ENCODE data around the gene RNF227.
"Not testable (repeated sequence)": the region's sequence is repeated elsewhere in the genome, so short reads cannot be mapped to it uniquely, and the experiment has no call there.

Gene RNF227

DNA sequence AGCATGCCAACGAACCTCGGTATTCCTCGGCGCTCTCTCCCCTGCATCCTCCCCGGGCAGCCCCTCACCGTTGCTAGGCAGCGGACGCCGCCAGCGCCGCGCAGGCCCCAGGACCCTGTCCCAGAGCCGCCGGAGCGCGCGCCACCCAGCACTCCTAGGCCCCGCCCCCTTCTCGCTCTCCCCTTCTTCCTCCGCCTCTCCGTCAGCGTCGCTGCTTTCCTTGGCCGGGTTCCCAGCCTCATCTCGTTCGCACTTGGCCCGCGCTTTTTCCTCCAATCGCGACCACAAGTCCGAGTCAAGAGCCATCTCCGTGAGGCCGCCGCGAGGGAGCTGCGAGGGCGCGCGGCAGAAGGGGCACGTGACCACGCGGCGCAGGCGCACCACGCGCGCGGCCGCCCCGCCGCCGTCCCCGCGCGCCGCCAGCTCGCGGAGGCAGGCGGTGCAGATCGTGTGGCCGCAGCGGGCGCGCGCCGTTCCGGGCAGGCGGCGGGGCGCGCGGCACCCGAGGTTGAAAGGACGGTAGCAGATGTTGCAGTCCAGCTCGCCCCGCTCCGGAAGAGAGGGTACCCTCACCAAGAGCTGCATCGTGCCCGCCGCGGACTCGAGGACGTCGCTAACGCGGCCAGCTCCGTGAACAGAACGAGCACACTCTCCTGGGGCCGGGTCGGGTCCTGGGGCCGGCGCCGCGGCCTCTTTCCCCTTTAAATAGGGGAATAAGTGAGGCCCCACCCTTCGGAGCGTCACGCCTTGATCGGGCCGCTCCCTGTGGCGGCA lies at the start of gene RNF227:
RNF227 (minus strand) TSS at position 679 of the 774 bp plus-strand sequence; CDS start at position 585, 94 bp downstream.
- DNase-seq = peak; percentile 79 to 94 (median 89)

DNA sequence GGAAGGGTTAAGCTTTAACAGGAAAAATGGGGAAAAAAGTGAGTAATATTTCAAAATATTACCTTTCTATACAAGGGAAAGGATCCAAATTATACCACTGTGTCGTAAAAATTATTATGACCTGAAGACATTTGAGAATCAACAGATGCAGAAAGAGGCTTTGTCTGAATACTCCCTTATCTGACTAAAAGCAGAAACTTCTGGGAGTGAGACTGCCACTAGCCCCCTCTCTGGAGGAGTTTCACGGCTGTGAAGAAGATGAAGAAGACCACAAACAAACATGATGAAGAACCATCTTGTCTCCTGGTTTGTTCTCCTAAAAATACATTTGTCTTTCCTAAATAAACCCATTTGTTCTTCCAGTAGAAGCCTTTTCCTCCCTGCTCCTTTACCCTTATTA lies 45.3 kb upstream of the RNF227 start:
- no peak for DNase-seq

DNA sequence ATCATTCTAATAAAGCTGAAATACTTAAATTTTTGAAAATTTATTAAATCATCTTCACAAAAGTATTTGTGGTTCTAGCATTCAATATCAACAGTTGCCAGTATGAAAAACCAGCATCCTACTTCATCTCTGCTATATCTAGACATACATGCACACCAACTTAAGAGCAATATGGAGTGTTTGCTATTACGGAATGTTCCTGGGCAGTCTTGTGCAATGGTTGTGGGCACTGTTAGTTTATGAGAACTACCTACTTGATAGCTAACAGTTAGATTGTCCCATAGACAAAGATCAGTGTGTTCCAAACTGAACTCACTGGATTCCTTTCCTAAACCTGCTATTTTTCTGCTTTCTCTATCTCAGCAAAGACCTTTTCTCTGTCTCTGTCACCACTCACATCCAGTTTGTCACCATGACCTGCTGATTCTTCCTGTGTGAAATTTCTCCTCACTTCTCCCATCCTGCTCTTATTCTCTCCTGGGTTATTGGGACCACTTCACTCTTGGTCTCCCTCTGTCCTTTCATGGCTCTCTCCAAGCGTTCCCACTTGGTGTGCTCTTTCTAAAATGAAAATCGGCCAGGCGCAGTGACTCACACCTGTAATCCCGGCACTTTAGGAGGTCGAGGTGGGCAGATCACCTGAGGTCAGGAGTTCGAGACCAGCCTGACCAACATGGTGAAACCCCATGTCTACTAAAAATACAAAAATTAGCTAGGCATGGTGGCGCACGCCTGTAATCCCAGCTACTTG lies 43.6 kb upstream of the RNF227 start:
- peak; percentile 38 to 58 (median 44) for DNase-seq

DNA sequence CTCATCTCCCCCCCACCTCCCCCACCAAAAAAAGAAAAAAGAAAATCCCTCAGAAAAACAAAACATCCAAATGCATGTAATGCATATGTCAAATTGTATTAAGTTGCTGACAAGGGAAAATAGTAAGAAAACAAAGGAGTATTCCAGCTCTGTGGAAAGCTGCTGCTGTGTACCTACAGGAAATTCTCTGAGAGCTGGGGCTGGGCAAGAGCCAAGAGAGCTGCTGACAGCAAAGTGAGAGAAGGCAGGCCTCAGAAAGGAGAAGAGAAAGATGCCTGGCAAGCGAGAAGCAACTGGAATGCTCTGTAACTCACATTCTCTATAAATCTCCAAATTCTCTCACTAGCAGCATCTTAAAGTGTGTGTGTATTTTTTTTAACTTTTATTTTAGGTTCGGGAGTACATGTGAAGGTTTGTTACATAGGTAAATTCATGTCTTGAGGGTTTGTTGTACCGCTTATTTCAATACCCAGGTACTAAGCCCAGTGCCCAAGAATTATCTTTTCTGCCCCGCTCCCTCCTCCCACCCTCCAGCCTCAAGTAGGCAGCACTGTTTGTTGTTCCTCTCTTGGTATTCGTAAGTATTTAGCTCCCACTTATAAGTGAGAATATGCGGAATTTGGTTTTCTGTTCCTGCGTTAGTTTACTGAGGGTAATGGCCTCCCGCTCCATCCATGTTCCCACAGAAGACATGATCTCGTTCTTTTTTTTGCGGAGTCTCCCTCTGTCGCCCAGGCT lies 40.3 kb upstream of the RNF227 start:
- peak; percentile 6 to 32 (median 12) for DNase-seq

DNA sequence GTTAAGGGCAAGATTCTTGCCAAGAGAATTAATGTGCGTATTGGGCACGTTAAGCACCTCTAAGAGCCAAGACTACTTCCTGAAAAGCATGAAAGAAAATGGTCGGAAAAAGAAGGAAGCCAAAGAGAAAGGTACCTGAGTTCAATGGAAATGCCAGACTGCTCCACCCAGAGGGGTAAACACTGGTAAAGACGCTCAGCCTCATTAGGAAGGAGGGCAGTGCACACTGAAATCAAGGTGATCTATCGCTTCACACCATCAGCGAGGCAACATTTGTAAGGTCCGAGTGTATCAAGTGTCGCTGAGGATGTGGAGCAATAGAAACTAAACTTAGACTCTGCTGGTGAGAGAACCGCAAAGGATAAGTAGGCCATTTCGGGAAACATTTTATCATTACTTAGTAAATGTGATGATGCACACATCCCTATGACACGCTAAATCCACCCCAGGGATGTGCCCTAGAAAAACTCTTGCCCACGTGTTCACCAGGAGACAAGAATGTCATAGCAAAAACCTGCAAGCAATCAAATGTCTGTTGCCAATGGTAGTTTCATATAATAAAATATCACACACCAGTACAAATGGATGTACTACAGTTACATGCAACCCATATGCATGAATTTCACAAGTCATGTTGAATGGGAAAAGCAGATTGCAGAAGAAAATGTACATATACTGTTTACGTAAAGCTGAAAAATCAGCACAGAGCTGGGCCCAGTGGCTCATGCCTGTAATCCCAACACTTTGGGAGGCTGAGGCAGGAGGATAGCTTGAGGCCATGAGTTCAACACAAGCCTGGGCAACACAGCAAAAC lies 39.5 kb upstream of the RNF227 start:
- no peak for DNase-seq

DNA sequence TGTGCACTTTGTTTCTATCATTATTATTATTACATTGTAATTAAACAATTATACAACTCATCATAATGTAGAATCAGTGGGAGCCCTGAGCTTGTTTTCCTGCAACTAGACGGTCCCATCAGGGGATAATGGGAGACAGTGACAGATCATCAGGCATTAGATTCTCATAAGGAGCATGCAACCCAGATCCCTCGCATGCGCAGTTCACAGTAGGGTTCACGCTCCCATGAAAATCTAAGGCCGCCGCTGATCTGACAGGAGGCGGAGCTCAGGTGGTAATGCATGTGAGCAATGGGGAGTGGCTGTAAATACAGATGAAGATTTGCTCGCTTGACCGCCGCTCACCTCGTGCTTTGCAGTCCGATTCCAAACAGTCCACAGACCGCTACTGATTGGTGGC lies 37.2 kb upstream of the RNF227 start:
- not testable (repeated sequence) for DNase-seq

DNA sequence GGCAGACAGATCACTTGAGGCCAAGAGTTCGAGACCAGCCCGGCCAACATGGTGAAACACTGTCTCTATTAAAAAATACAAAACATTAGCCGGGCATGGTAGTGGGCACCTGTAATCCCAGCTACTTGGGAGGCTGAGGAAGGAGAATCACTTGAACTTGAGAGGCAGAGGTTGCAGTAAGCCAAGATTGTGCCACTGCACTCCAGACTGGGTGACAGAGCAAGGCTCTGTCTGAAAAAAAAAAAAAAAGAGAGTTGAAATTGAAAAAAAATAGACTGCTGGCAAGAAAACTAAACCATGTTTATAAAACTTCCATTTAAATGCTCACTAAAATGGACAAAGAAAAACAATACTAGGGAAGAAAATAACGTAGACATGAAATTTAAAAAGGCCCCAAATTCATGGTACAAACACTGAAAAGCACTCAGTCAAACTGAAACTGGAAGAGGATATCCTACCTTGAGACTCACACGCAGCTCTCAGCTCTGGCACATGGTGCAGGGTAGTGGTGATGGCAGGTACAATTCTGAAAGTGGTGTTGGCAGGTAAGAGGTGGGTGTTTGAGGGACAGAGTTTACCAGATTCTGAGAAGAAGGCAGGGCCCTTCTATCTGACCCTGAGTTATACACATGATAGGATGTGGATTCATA lies 35.2 kb upstream of the RNF227 start:
- no peak for DNase-seq

DNA sequence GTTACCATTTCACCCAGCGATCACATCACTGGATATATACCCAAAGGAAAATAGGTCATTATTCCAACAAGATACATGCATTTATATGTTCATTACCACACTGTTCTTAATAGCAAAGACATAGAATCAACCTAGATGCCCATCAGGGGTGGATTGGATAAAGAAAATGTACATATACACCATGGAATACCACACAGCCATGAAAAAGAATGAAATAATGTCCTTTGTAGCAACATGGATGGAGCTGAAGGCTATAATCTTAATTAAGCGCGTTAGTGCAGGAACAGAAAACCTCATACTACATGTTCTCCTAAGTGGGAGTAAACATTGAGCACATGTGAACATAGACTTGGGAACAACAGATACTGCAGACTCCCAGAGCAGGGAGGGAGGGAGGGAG lies 34.5 kb upstream of the RNF227 start:
- DNase-seq = no peak

DNA sequence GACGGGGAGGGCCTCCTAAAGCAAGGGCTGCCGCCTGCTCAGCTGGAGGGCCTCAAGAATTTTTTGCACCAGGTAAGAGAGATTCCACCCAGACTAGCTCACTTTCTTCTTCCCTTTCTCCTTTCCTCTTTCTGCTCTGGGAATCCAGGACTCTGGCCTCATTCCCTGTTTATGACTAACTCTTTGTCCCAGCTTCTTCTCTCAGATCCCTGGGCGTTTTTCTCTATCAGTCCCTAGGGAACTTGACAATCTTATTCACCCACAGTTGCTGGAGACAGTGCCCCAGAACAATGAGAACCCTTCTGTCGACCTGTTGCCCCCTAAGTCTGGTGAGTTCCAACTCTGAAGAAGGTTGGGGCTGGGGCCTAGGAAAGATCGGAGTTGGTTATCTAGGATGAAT lies 31.6 kb upstream of the RNF227 start:
- no peak for DNase-seq

DNA sequence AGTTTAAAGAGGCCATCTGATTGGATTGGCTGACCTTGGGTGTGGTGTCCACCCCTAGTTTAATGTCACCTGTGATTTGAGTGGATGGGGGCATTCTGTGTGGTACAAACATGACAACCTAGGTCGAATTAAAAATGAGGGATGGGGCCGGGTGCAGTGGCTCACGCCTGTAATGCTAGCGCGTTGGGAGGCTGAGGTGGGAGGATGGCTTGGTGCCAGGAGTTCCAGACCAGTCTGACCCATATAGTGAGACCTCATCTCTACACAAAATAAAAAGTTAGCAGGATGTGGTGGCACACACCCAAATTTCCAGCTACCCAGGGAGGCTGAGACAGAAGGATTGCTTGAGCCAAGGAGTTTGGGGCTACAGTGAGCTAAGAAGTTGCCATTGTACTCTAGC lies 30.4 kb upstream of the RNF227 start:
- DNase-seq = no peak

DNA sequence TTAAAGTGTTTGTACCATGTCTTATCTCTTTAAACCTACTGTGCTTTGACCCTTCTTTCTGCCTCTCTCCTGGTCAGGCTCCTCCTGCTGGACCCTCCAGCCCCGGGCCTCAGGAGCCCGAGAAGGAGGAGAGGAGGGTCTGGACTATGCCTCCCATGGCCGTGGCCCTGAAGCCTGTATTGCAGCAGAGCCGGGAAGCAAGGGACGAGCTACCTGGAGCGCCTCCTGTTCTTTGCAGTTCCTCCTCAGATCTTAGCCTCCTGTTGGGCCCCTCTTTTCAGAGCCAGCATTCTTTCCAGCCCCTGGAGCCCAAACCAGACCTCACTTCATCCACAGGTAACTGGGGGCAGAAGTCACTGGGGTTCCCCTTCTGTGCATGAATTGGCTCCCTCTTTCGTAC lies 29.6 kb upstream of the RNF227 start:
- no peak for DNase-seq

DNA sequence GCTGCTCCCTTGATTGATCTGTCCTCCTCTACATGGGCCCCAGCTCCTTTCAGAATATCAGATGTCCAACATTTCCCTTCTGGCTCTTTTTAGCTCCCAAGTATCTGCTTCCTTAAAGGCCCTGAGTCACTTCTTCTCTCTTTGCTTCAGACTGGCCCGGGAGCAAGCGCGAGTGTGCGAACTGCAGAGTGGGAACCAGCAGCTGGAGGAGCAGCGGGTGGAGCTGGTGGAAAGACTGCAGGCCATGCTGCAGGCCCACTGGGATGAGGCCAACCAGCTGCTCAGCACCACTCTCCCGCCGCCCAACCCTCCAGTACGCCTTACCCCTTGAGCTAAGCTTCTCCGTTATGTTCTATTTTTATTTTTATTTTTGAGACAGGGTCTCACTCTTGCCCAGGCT lies 28.2 kb upstream of the RNF227 start:
- DNase-seq = no peak

DNA sequence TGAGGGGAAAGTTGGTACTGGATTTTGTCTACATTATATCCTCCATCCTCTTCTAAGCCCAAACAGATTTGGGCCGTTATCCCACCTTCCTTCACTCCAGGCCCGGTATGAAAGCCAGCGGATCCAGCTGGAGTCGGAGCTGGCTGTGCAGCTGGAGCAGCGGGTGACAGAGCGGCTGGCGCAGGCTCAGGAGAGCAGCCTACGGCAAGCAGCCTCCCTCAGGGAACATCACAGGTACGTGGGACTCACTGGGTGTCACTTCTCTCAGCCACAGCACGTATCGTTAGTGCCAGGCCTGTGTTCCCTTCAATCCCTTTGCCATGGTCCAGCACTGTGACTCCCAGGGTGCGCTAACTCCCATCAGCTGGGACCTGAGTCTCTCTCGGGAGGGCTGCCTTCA lies 27.2 kb upstream of the RNF227 start:
- no peak for DNase-seq

DNA sequence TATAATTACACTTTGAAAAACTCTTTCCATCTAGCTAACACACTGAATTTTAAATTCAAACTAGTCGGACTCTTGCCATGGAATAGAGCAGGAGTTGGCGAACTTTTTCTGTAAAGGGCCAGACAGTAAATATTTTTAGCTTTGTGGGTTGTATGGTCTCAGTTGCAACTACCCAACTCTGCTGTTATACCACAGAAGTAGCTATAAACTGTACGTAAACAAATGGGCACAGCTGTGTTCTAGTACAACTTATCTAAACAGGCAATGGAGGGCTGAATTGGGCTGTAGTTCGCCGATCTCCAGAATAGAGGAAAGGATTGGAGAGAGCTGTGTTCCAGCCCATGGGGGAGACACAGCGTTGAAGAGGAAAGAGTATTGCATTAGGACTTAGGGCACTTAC lies 24.7 kb upstream of the RNF227 start:
- DNase-seq = no peak

DNA sequence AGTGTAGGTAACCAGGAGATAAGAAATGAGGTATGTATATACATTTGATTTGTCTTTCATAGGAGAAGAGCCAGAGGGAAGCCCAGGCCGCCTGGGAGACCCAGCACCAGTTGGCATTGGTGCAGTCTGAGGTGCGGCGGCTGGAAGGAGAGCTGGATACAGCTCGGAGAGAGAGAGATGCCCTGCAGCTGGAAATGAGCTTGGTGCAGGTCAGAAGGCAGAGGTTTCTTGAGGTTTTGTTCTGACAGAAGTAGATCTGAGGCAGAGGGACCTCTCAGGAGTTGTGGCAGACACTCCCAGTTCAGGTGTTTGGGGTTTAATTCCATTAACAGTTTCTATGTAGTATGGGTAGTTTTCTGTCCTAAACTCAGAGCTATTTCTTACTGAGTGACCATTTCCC lies 23.9 kb upstream of the RNF227 start:
- no peak for DNase-seq

DNA sequence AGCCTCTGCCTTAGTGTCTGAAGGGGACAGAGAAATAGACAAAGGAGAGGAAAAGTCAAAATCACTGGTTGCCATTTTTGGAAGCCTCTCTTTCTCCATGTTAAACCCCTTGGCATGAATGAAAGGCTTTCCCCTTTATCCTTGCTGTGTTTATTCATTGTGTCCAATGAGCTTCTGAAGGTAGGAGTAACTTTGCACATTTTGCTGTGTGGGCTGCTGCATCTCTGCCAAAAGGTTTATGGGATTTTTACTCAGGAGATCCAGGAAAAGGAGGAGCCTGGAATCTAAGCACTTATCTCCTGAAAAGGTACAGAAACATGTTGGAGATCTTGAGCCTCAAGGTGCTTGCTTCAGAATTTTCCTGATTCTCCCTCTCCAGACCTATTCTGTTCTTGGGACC lies 19.8 kb upstream of the RNF227 start:
- DNase-seq = no peak

DNA sequence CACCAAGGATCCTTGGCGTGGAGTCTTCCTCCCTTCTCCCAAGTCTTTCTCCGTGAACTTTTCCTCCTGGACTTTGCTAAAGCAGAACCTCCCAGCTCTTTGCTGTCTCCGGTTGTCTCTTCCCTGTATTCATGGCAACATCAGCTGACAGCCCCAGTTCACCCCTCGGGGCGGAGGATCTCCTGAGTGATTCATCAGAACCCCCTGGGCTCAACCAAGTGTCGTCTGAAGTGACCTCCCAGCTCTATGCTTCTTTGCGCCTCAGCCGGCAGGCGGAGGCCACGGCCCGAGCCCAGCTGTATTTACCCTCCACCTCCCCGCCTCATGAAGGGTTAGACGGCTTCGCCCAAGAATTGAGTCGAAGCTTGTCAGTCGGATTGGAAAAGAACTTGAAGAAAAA lies 16.9 kb upstream of the RNF227 start:
- peak; percentile 85 to 91 (median 88) for DNase-seq

DNA sequence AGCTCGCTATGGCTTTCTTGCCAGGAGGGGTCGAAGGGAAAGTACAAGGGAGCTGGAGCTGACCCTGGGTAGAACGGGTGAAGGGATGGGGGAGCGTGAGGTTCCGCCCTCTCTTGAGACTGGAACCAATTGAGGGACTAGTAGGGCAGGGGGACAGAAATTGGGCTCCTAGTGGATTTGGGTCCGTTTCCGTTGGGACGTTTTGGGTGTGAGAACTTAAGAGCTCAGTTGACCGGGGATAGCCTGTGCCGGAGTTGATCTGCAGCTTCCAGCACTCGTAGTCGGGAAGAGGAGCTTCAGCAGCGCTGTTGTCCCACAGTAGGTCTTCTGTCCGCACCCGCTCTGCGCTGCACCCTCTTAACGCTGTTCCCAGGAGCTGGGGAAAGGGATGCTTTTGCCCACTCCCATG lies 16.4 kb upstream of the RNF227 start:
- peak; percentile 31 to 52 (median 38) for DNase-seq

DNA sequence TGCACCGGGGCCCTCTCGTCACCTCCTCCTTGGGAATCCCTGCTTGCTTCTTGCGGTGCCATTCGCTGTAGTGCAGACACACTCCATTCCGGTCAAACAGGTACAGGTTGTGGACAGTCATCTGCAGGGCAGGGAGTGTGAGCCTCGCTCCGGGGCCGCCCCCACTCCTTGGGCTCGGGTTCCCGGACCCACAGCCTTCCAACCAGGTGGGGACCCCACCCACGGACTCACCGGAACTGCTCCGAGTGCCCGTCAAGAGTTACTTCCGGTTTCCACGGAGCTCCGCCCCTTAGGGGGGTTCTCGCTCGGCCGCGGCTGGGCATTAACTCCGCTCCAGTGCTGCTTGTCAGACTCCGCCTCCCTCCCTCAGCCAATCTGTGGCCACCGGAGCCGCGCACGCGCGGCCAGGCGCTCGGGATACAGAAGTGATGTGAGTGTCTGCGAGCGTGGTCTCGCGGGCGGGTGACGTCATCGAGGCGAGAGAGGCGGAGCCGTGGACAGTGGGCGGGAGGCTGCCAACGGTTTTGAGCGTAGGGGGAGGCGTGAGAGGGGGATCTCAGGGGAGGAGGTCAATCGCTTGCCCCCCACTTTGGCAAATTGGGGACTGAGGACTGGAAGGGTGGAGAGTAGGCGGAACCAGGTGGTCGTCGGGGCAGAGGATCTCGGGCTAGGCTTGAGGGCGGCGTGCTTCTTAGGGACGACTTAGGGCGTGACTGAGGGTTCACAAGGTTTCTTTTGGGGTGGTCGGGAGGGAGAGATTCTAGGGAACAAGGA lies 15.8 kb upstream of the RNF227 start, which contains the start of the genes CNTROB and TRAPPC1:
CNTROB (plus strand) TSS at position 498 of the 774 bp plus-strand sequence. CDS start 874 bp downstream, outside the sequence.
TRAPPC1 (minus strand) TSS at position 238 of the 774 bp plus-strand sequence; CDS start at position 121, 117 bp downstream.
- DNase-seq = peak; percentile 100

DNA sequence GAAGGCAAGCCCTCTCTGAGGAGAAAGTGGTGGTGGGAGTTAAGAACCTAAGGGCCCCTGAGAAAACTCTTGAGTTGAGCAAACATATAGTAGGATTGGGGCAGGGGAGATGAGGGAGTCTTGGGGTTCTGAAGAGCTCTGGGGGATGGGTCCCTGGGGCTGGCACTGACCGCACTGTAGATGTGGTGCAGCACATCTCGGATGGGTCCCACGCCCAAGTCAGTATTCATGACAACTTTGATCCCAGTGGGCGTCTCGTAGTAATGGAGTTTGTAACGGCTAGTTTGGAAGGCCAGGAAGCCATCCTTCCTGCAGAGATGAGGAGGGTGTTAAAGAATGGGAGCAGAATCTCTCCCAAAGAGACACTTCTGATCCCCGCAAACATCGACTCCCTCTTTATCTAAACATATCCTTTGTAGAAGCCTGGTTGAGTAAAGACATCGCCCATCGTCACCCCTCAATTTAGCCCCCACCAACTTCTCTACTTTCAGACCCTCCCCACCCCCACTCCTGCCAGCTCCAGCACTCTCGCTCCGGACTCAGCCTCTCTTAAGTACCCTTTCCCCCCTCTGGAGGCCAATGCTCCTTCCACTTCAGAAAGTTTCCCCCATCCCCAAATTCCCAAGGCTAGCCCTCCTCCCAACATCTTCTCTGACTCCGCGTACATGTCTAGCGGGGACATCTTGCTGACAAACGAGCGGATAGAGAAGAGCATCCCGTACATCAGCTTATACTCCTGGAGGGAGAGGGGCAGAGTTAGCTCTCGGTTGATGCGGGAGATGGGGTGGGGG lies 14.9 kb upstream of the RNF227 start:
- no peak for DNase-seq

Measured in suppressor macrophage treated with lipopolysaccharide for 1 hour (primary cell).